Measurements from ENCODE around the gene GPR152.

Gene GPR152

DNA sequence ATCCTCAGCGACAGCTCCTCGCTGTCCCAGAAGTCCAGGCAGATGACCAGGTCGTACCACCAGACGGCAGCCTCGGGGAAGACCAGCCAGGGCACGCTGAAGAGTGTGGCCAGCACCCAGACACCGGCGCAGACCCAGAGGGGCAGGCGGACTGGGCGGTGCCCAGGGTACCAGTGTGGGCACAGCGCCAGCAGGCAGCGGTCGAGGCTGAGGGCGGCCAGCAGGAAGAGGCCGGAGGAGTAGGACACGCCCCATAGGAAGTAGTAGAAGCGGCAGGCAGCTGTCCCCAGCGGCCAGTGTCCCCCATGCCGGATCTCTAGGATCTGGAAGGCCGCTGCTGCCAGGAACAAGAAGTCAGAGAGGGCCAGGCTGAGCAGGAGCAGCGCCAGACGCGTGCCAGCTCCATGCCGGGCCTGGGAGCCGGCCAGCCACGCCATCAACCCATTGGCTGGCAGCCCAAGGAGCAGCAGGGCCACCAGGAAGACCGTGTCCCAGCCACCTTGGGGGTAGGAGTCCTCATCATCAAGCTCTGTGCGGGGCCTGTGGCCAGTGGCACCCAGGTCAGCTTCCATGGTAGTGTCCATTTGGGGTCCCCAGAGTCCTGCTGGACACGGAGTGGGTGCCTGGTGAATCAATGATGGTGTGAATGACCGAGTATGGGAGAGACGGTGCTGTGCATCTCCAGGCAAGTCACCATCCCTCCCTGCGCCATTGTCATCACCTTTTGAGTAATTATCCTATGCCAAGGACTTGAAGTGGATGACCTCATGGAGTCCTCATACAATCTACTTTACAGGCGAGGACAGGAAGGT is at the start of gene GPR152:
Gene GPR152 (minus strand): TSS at position 589 of the 812 bp plus-strand sequence. CDS start 5 bp downstream, at position 584.
- in situ Hi-C loops (cut with HindIII; ENCODE audit: low pct_unique_long_range_greater_than_20kb, low sequenced_read_pairs), result no loop called here
- no peak for TF ChIP-seq JUND (IDR thresholded peaks at IDR 0.05; ENCODE audit: low read depth)
- DNase-seq (ENCODE audit: low read depth in 1 of 2, low spot score in 1 of 2), result no peak

- TF ChIP-seq JUND (IDR thresholded peaks at IDR 0.05; ENCODE audit: low read depth), result no peak
- DNase-seq (ENCODE audit: low read depth in 1 of 2, low spot score in 1 of 2), result no peak
- in situ Hi-C loops (cut with HindIII; ENCODE audit: low pct_unique_long_range_greater_than_20kb, low sequenced_read_pairs), result no loop called here
These were observed 49.3 kb upstream of the GPR152 start for GRCh38 chr11:67501854-67502253.

DNA sequence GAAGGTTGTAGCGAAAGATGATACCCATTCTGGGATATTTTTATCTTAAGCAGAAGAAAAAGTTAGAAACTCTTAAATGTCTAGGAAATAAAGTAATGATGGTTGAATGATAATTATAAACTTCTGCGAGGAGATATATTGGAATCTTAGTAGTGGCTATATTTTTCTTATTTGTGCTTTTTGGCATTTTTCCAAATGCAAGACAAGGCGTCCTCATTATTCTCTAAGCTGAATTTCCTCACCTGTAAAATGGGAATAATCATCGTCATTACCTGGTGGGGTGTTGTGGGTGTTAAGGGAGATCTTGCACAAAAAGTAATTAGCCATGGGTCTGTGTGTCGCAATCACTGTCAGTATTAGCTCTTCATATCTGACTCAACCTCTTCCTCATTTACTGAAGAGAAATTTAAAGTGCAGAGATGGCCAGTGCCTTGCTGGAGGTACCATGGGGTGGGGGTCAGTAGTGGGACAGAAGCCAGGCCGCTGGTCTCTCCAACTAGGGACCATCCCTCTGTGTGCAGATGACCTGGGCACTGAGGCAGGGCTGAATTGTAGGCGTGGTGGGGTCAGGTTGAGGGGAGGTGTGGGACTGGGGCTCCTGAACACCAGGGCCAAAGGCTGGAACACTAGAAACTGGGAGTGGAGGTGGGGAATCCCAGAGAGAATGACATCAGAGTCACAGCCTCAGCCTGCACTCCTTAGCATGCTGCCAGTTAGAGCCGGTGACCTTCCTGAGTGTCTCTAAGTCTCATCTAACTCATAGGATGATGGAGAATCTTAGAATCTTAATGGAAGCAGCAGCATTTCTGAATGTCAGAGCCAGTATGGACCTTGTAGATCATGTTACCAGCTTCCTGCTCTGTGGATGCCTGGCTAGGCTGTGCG is 48.5 kb upstream of the GPR152 start:
- no peak for DNase-seq (ENCODE audit: low read depth in 1 of 2, low spot score in 1 of 2)
- in situ Hi-C loops (cut with HindIII; ENCODE audit: low pct_unique_long_range_greater_than_20kb, low sequenced_read_pairs), result no loop called here
- no peak for TF ChIP-seq JUND (IDR thresholded peaks at IDR 0.05; ENCODE audit: low read depth)

- in situ Hi-C loops (cut with HindIII; ENCODE audit: low pct_unique_long_range_greater_than_20kb, low sequenced_read_pairs), result no loop called here
- DNase-seq (ENCODE audit: low read depth in 1 of 2, low spot score in 1 of 2), result no peak
- no peak for TF ChIP-seq JUND (IDR thresholded peaks at IDR 0.05; ENCODE audit: low read depth)
These were observed 47.9 kb upstream of the GPR152 start for GRCh38 chr11:67500484-67500821.

- DNase-seq (ENCODE audit: low read depth in 1 of 2, low spot score in 1 of 2), result no peak
- TF ChIP-seq JUND (IDR thresholded peaks at IDR 0.05; ENCODE audit: low read depth), result no peak
- in situ Hi-C loops (cut with HindIII; ENCODE audit: low pct_unique_long_range_greater_than_20kb, low sequenced_read_pairs), result no loop called here
These were observed 47.4 kb upstream of the GPR152 start for GRCh38 chr11:67499808-67500483.

- DNase-seq (ENCODE audit: low read depth in 1 of 2, low spot score in 1 of 2), result no peak
- no peak for TF ChIP-seq JUND (IDR thresholded peaks at IDR 0.05; ENCODE audit: low read depth)
- in situ Hi-C loops (cut with HindIII; ENCODE audit: low pct_unique_long_range_greater_than_20kb, low sequenced_read_pairs), result no loop called here
These were observed 46.0 kb upstream of the GPR152 start for GRCh38 chr11:67498544-67498972.

GRCh38 chr11:67497656-67498291 is 45.2 kb upstream of the GPR152 start:
- TF ChIP-seq JUND (IDR thresholded peaks at IDR 0.05; ENCODE audit: low read depth), result no peak
- no peak for DNase-seq (ENCODE audit: low read depth in 1 of 2, low spot score in 1 of 2)
- in situ Hi-C loops (cut with HindIII; ENCODE audit: low pct_unique_long_range_greater_than_20kb, low sequenced_read_pairs), result no loop called here

- DNase-seq (ENCODE audit: low read depth in 1 of 2, low spot score in 1 of 2), result no peak
- in situ Hi-C loops (cut with HindIII; ENCODE audit: low pct_unique_long_range_greater_than_20kb, low sequenced_read_pairs), result no loop called here
These were observed 43.6 kb upstream of the GPR152 start for GRCh38 chr11:67496113-67496512.

DNA sequence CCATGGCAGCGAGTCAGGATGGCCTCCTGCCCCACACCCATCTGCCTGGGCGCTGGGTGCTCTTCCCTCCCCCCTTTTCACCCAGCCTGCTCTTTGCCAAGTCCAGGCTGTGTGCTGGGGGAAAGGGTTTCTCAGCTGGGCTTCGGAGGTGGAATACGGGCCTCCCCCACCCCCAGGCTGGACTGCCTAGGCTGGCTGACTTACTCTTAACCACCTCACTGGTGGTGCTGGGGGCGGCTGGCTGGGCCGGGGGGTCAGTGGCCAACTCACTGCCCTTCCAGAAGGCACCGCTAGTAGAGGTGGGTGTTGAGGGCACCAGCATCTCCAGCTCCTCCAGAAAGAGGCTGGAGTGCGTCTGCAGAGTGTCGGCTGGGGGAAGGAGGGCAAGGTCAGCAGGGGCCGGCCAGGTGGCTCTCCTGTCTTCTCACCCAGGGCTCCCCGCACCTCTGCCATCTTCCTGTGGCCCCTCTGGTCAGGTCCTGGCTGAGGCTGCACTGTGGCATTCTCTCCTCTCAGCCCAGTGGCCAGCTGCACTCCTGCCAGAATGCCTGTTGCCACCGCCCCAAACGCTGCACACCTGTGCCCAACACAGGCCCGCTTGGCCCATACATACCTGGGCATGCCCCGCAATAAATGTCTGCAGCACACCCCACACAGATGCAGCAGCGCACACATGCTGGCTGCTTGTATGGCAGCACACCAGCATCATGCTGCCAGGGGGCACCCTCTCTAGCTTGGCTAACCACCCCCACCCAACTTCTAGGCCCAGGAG is 42.9 kb upstream of the GPR152 start:
- no peak for TF ChIP-seq JUND (IDR thresholded peaks at IDR 0.05; ENCODE audit: low read depth)
- DNase-seq (ENCODE audit: low read depth in 1 of 2, low spot score in 1 of 2), result no peak
- in situ Hi-C loops (cut with HindIII; ENCODE audit: low pct_unique_long_range_greater_than_20kb, low sequenced_read_pairs), result no loop called here

More at GRCh38 chr11:67496113-67496512, 43.6 kb upstream of the GPR152 start:
- TF ChIP-seq JUND (IDR thresholded peaks at IDR 0.05; ENCODE audit: low read depth), result no peak

- TF ChIP-seq JUND (IDR thresholded peaks at IDR 0.05; ENCODE audit: low read depth), result no peak
- DNase-seq (ENCODE audit: low read depth in 1 of 2, low spot score in 1 of 2), result no peak
- in situ Hi-C loops (cut with HindIII; ENCODE audit: low pct_unique_long_range_greater_than_20kb, low sequenced_read_pairs), result no loop called here
These were observed 42.1 kb upstream of the GPR152 start for GRCh38 chr11:67494371-67495233.
